NCI-H1092 treated with DMSO at 0.1 percent for 48 hours (cell line): ENCODE data around the gene PIK3CG.
"Not testable (repeated sequence)": the region's sequence is repeated elsewhere in the genome, so short reads cannot be mapped to it uniquely, and the experiment has no call there.

Experiments used
- DNase-seq: peaks from one replicate; lab custom pipeline; 2025; lab: John Stamatoyannopoulos, UW

Gene PIK3CG

GRCh38 chr7:106865130-106866041 is at the start of gene PIK3CG:
Gene PIK3CG, plus strand, starts transcription at chr7:106865282. Its CDS starts 2,280 bp downstream, at chr7:106867562.
- no peak for DNase-seq

GRCh38 chr7:106817098-106817497 is 48.0 kb upstream of the PIK3CG start:
- no peak for DNase-seq

- DNase-seq: no peak
Observed at GRCh38 chr7:106818736-106819135, 46.3 kb upstream of the PIK3CG start.

- no peak for DNase-seq
Observed at GRCh38 chr7:106819546-106819945, 45.5 kb upstream of the PIK3CG start.

- DNase-seq: no peak
Observed at GRCh38 chr7:106820321-106821217, 44.5 kb upstream of the PIK3CG start.

GRCh38 chr7:106823631-106824030 is 41.5 kb upstream of the PIK3CG start:
- no peak for DNase-seq

GRCh38 chr7:106824458-106824857 is 40.6 kb upstream of the PIK3CG start:
- no peak for DNase-seq

- no peak for DNase-seq
Observed at GRCh38 chr7:106827626-106828025, 37.5 kb upstream of the PIK3CG start.

GRCh38 chr7:106829496-106829895 is 35.6 kb upstream of the PIK3CG start:
- DNase-seq: no peak

- not testable (repeated sequence) for DNase-seq
Observed at GRCh38 chr7:106830896-106831295, 34.2 kb upstream of the PIK3CG start.

- no peak for DNase-seq
Observed at GRCh38 chr7:106836816-106837215, 28.3 kb upstream of the PIK3CG start.

GRCh38 chr7:106839511-106839910 is 25.6 kb upstream of the PIK3CG start:
- DNase-seq: no peak

GRCh38 chr7:106840342-106840741 is 24.7 kb upstream of the PIK3CG start:
- no peak for DNase-seq

GRCh38 chr7:106841896-106842390 is 23.1 kb upstream of the PIK3CG start:
- peak; percentile 31 for DNase-seq

- no peak for DNase-seq
Observed at GRCh38 chr7:106844279-106844997, 20.6 kb upstream of the PIK3CG start.

- DNase-seq: no peak
Observed at GRCh38 chr7:106848049-106848448, 17.0 kb upstream of the PIK3CG start.

GRCh38 chr7:106848851-106849442 is 16.1 kb upstream of the PIK3CG start:
- no peak for DNase-seq

- not testable (repeated sequence) for DNase-seq
Observed at GRCh38 chr7:106851632-106852031, 13.4 kb upstream of the PIK3CG start.

- DNase-seq: no peak
Observed at GRCh38 chr7:106853250-106853908, 11.7 kb upstream of the PIK3CG start.

GRCh38 chr7:106855540-106856132 is 9.4 kb upstream of the PIK3CG start:
- DNase-seq: no peak
